GM23338 (cell line): ENCODE data around the gene ZACN. TPM values are rescaled to one million over a fixed set of nuclear protein-coding genes. Genes with fewer than 3 reads are reported as not detected.

Source experiments
- ATAC-seq: fragments of 200-7000 bp; cut with Tn5 transposase; 3 replicates; pipeline ENCODE4 v1.9.1; 2020
- DNase-seq: peaks from one replicate; pipeline ENCODE4 v3.0.0-alpha.2; 2015; ENCODE audit warnings: low spot score
- H2AFZ ChIP-seq: fragments of 200-600 bp; sonication (generic); 2 replicates; pipeline ENCODE4 v1.8.0; 2016; ENCODE audit warnings: antibody characterized with exemption, mild to moderate bottlenecking, moderate library complexity
- H3F3A ChIP-seq: fragments of 200-600 bp; sonication (generic); replicated peaks from 2 replicates; pipeline ENCODE4 v1.8.0; 2017; ENCODE audit warnings: antibody characterized with exemption, mixed run types, low read depth
- H3K27ac ChIP-seq: fragments of 200-600 bp; sonication (generic); 2 replicates; pipeline ENCODE4 v1.6.1; 2016; ENCODE audit warnings: low read depth
- H3K27me3 ChIP-seq: fragments of 200-600 bp; sonication (generic); 2 replicates; pipeline ENCODE4 v1.8.0; 2016; ENCODE audit warnings: mild to moderate bottlenecking, mixed run types, moderate library complexity; ENCODE audit not compliant: insufficient read depth
- H3K36me3 ChIP-seq: fragments of 200-600 bp; sonication (generic); 2 replicates; pipeline ENCODE4 v1.8.0; 2016; ENCODE audit warnings: mild to moderate bottlenecking; ENCODE audit not compliant: insufficient read depth
- H3K4me1 ChIP-seq: fragments of 200-600 bp; sonication (generic); 2 replicates; pipeline ENCODE4 v1.8.0; 2016; ENCODE audit warnings: mild to moderate bottlenecking, moderate library complexity; ENCODE audit not compliant: insufficient read depth
- H3K4me2 ChIP-seq: fragments of 200-600 bp; sonication (generic); 2 replicates; pipeline ENCODE4 v1.7.1; 2017; ENCODE audit warnings: mixed run types
- H3K4me3 ChIP-seq: fragments of 200-600 bp; sonication (generic); 2 replicates; pipeline ENCODE4 v1.6.1; 2016; ENCODE audit warnings: mixed run types
- H3K79me2 ChIP-seq: fragments of 200-600 bp; sonication (generic); replicated peaks from 2 replicates; pipeline ENCODE4 v1.8.0; 2017; ENCODE audit warnings: mild to moderate bottlenecking; ENCODE audit not compliant: insufficient read depth
- H3K9me2 ChIP-seq: fragments of 200-600 bp; sonication (generic); 2 replicates; pipeline ENCODE4 v1.8.0; 2017; ENCODE audit not compliant: insufficient read depth
- H4K20me1 ChIP-seq: fragments of 200-600 bp; sonication (generic); replicated peaks from 2 replicates; pipeline ENCODE4 v1.8.0; 2017; ENCODE audit warnings: mild to moderate bottlenecking; ENCODE audit not compliant: insufficient read depth
- H3K27ac Mint-ChIP-seq: 2 replicates; pipeline ENCODE4 v1.8.0; 2020; ENCODE audit warnings: inconsistent platforms, mild to moderate bottlenecking, moderate library complexity, mixed read lengths
- H3K27me3 Mint-ChIP-seq: 3 replicates; pipeline ENCODE4 v1.8.0; 2022; ENCODE audit warnings: low read depth, mild to moderate bottlenecking, moderate library complexity, mixed read lengths, inconsistent platforms; ENCODE audit not compliant: insufficient read depth, poor library complexity
- H3K36me3 Mint-ChIP-seq: 3 replicates; pipeline ENCODE4 v1.8.0; 2021; ENCODE audit warnings: low read depth, mild to moderate bottlenecking, inconsistent platforms, moderate library complexity, mixed read lengths
- H3K4me1 Mint-ChIP-seq: 3 replicates; pipeline ENCODE4 v1.8.0; 2020; ENCODE audit warnings: mild to moderate bottlenecking, inconsistent platforms, mixed read lengths
- H3K4me3 Mint-ChIP-seq: 3 replicates; pipeline ENCODE4 v1.8.0; 2021; ENCODE audit warnings: moderate library complexity, mild to moderate bottlenecking, inconsistent platforms, mixed read lengths
- H3K9me3 Mint-ChIP-seq: 3 replicates; pipeline ENCODE4 v1.8.0; 2020; ENCODE audit warnings: moderate library complexity, mild to moderate bottlenecking, inconsistent platforms, mixed read lengths
- CREB1 ChIP-seq: fragments of 250-450 bp; sonication (Bioruptor Pico); IDR thresholded peaks from 2 replicates; pipeline ENCODE4 v1.5.0; 2020; ENCODE audit warnings: low read depth, mild to moderate bottlenecking, moderate library complexity
- CTCF ChIP-seq, 2 experiments: fragments of 200-600 bp in 1 of 2; sonication (generic) in 1 of 2; conservative IDR thresholded peaks; 2 replicates each; pipeline versions ENCODE4 v1.5.1 to v1.6.1; 2016 to 2017; ENCODE audit warnings: antibody characterized with exemption in 2 of 2, low read depth in 2 of 2, mild to moderate bottlenecking in 2 of 2, moderate library complexity in 1 of 2
- EZH2 ChIP-seq: fragments of 200-600 bp; sonication (generic); IDR thresholded peaks from one replicate; pipeline ENCODE4 v1.8.0; 2017; ENCODE audit warnings: antibody characterized with exemption, mild to moderate bottlenecking, low read depth; ENCODE audit not compliant: unreplicated experiment
- EZH2phosphoT487 ChIP-seq: fragments of 200-600 bp; sonication (generic); IDR thresholded peaks from one replicate; pipeline ENCODE4 v1.8.1; 2018; ENCODE audit warnings: antibody characterized with exemption; ENCODE audit not compliant: unreplicated experiment
- JUNB ChIP-seq: IDR thresholded peaks from one replicate; pipeline ENCODE4 v1.6.1; 2016; ENCODE audit warnings: antibody characterized with exemption; ENCODE audit not compliant: unreplicated experiment
- NANOG ChIP-seq: IDR thresholded peaks from 2 replicates; pipeline ENCODE4 v1.6.1; 2016; ENCODE audit warnings: antibody characterized with exemption, borderline replicate concordance
- POLR2AphosphoS5 ChIP-seq: IDR thresholded peaks from 2 replicates; pipeline ENCODE4 v1.6.1; 2016; ENCODE audit warnings: antibody characterized with exemption, low read depth
- STAT1 ChIP-seq: IDR thresholded peaks from one replicate; pipeline ENCODE4 v1.6.1; 2016; ENCODE audit warnings: antibody characterized with exemption; ENCODE audit not compliant: unreplicated experiment
- ZNF114 ChIP-seq: fragments of 250-450 bp; sonication (Bioruptor Pico); IDR thresholded peaks from 2 replicates; pipeline ENCODE4 v1.5.0; 2020; ENCODE audit warnings: mild to moderate bottlenecking, moderate library complexity
- ZNF331 ChIP-seq: fragments of 250-450 bp; sonication (Bioruptor Pico); IDR thresholded peaks from 2 replicates; pipeline ENCODE4 v1.5.0; 2020; ENCODE audit warnings: low read depth, mild to moderate bottlenecking, moderate library complexity
- ZNF462 ChIP-seq: fragments of 250-450 bp; sonication (Bioruptor Pico); IDR thresholded peaks from 2 replicates; pipeline ENCODE4 v1.5.0; 2020; ENCODE audit warnings: mild to moderate bottlenecking, moderate library complexity
- polyA plus RNA-seq: library from polyadenylated mRNA; unstranded; fragments of >200 nt; fragmentation: Nextera tagmentation; extraction: Ambion mirVana; gene quantifications from 2 replicates; pipeline ENCODE4 v1.2.1, GENCODE V29; 2016
- total RNA-seq: library from RNA; depleted of rRNA; stranded (reverse); fragments of >200 nt; shearing (Covaris generic); gene quantifications from 2 replicates; pipeline ENCODE4 v1.2.3, GENCODE V29; 2014
- TF ChIP-seq, protein P1 (sequence below): IDR thresholded peaks from 2 replicates; pipeline ENCODE4 v1.6.1; 2016; ENCODE audit warnings: antibody characterized with exemption
- TF ChIP-seq, protein P2 (sequence below): IDR thresholded peaks from one replicate; pipeline ENCODE4 v1.6.1; 2018; ENCODE audit warnings: antibody characterized with exemption; ENCODE audit not compliant: unreplicated experiment

ZACN gene
- total and polyA plus RNA-seq, 2 experiments from 2014 or later, result 0.47 TPM; not detected in 1

DNA sequence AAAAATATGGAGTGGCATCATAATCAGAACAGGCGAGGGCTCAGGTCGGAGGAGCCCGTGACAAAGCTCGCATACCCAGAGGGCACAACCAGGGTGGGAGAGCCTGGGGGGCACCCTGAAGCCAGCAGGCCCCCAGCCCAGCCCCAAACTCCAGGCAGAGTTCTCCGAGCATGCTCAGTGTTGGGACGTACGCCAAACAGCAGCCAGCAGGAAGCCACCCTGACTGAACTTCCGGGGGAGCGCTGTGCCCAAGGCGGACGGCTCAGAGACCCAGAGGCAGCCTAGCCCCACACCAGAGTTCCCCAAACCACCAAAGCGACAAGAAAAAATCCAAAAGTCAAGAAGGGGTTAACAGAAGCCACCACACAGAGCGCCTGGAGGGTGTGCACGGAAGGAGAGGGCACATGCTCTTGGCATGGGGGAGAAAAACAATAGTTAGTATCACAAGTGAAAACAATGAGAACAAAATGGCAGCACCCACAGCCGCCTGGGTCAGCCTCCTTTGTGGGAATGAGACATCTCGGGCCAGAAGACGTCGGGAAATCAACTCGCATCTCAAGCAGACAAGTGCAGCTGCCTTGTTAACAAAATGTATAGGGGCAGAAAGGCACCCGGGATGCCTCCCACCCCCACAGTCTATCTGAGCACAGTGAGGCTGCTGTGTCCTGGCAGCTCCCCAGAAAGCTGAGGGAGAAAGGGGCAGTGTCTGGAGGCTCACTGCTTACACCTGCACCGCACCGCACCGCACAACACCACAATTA lies 12.7 kb downstream of the ZACN start:
- Histone ChIP-seq H3K36me3 (peaks cover 6% of the 10 kb centered on the region; the same call in 1 of the 2 replicates), H3K27me3 (no peaks in the 10 kb centered on the region), H4K20me1 (no peaks in the 10 kb centered on the region; the same call in 1 of the 2 replicates), H3K79me2 (no peaks in the 10 kb centered on the region), H3K4me1 (no peaks in the 10 kb centered on the region), H3K4me3 (no peak overlapping the region), H3K4me2 (no peak overlapping the region), H2AFZ (no peak overlapping the region), H3K27ac (no peak overlapping the region; the same call in 1 of the 2 replicates), H3F3A (no peaks in the 10 kb centered on the region), H3K9me2 (no peaks in the 10 kb centered on the region)
- TF ChIP-seq CTCF (conservative IDR thresholded peaks at IDR 0.05; ENCODE audit: low read depth in 2 of 2) (no peak), ZNF462 (CRISPR knock-in tag) (no peak), CREB1 (CRISPR knock-in tag) (no peak), NANOG (no peak), EZH2 (no peak), EZH2phosphoT487 (no peak), ZNF331 (CRISPR knock-in tag) (no peak), ZNF114 (no peak), POLR2AphosphoS5 (no peak), JUNB (no peak), STAT1 (no peak)
- TF ChIP-seq, protein P1, sequence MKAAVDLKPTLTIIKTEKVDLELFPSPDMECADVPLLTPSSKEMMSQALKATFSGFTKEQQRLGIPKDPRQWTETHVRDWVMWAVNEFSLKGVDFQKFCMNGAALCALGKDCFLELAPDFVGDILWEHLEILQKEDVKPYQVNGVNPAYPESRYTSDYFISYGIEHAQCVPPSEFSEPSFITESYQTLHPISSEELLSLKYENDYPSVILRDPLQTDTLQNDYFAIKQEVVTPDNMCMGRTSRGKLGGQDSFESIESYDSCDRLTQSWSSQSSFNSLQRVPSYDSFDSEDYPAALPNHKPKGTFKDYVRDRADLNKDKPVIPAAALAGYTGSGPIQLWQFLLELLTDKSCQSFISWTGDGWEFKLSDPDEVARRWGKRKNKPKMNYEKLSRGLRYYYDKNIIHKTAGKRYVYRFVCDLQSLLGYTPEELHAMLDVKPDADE, result no peak
- TF ChIP-seq, protein P2, sequence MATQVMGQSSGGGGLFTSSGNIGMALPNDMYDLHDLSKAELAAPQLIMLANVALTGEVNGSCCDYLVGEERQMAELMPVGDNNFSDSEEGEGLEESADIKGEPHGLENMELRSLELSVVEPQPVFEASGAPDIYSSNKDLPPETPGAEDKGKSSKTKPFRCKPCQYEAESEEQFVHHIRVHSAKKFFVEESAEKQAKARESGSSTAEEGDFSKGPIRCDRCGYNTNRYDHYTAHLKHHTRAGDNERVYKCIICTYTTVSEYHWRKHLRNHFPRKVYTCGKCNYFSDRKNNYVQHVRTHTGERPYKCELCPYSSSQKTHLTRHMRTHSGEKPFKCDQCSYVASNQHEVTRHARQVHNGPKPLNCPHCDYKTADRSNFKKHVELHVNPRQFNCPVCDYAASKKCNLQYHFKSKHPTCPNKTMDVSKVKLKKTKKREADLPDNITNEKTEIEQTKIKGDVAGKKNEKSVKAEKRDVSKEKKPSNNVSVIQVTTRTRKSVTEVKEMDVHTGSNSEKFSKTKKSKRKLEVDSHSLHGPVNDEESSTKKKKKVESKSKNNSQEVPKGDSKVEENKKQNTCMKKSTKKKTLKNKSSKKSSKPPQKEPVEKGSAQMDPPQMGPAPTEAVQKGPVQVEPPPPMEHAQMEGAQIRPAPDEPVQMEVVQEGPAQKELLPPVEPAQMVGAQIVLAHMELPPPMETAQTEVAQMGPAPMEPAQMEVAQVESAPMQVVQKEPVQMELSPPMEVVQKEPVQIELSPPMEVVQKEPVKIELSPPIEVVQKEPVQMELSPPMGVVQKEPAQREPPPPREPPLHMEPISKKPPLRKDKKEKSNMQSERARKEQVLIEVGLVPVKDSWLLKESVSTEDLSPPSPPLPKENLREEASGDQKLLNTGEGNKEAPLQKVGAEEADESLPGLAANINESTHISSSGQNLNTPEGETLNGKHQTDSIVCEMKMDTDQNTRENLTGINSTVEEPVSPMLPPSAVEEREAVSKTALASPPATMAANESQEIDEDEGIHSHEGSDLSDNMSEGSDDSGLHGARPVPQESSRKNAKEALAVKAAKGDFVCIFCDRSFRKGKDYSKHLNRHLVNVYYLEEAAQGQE, result no peak
- ATAC-seq, result no peak
- Mint-ChIP-seq H3K4me3 (no peak overlapping the region), H3K36me3 (peaks cover 66% of the 10 kb centered on the region), H3K27ac (0 out of 2 replicates have a peak overlapping the region, but pooled peaks have one; percentile 21), H3K4me1 (no peaks in the 10 kb centered on the region), H3K27me3 (peaks cover 7% of the 10 kb centered on the region), H3K9me3 (no peaks in the 10 kb centered on the region)
- no peak for DNase-seq
